Astrocyte of the spinal cord (primary cell): ENCODE data around the gene POT1.

Source experiments
- DNase-seq: peaks from one replicate; pipeline ENCODE4 v3.0.0; 2011; ENCODE audit warnings: low read depth, low spot score
- H3K4me3 ChIP-seq: 2 replicates; pipeline ENCODE4 v1.5.1; 2011; ENCODE audit warnings: low read depth, mild to moderate bottlenecking, low read length, moderate library complexity
- in situ Hi-C: cut with HindIII; loops from 2 replicates; pipeline ENCODE4 v1.10.0; 2017; ENCODE audit warnings: low sequenced_read_pairs
- TF ChIP-seq, protein P1 (sequence below): IDR thresholded peaks from 2 replicates; pipeline ENCODE4 v1.5.1; 2012; ENCODE audit warnings: low read depth, mild to moderate bottlenecking, low read length, inconsistent platforms

POT1 gene

DNA sequence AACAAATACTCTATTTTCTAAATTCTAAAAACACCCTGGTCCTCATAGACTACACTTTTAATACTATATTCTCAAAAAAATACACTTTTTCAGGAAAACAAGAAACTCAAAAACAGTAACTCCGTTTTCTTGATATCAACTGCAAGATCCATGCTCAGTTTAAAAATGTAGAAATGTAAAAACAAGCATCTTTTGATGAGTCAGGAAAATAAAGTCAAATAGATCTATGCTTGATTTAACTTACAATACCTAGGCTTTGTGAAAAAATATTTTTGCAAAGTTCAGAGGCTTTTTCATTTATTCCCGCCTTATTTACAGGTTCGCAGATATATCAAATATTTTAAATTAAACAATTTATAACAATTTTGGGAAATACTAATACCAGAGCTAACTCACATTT is 33.6 kb downstream of the POT1 start:
- no peak for DNase-seq
- TF ChIP-seq, protein P1, sequence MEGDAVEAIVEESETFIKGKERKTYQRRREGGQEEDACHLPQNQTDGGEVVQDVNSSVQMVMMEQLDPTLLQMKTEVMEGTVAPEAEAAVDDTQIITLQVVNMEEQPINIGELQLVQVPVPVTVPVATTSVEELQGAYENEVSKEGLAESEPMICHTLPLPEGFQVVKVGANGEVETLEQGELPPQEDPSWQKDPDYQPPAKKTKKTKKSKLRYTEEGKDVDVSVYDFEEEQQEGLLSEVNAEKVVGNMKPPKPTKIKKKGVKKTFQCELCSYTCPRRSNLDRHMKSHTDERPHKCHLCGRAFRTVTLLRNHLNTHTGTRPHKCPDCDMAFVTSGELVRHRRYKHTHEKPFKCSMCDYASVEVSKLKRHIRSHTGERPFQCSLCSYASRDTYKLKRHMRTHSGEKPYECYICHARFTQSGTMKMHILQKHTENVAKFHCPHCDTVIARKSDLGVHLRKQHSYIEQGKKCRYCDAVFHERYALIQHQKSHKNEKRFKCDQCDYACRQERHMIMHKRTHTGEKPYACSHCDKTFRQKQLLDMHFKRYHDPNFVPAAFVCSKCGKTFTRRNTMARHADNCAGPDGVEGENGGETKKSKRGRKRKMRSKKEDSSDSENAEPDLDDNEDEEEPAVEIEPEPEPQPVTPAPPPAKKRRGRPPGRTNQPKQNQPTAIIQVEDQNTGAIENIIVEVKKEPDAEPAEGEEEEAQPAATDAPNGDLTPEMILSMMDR, result no peak
- in situ Hi-C loops, result no loop called here
- H3K4me3 ChIP-seq, result no peak overlapping the region

DNA sequence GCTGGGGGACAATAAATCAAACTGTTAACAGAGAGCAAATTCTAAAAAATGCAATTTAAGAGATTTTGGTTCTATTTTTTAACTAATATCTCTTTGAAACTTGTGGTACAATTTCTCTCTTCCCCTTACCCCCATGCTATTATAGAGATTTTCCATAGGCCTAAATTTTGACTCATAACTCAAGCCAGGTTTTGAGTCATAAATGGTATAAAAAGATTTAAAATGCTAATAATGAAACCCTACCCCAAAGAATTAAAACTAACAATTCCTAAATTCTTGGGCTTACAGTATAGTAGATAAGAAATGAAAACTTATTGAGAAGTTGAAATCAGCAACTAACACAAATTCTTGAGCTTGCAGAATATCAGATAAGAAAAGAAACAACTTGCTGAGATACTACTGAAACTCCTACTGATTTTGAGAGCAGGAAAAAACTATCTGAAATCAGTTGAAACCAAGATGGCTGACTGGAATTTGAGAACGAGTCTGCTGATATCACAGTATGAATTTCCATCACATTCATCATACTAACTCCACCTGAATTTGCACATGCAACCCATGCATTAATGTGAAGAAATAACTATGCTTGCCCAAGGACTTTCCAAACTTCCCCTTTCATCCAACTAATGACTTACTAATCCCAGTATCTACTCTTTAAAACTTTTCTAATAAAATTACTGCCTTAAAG is 36.3 kb downstream of the POT1 start:
- no peak overlapping the region for H3K4me3 ChIP-seq
- TF ChIP-seq, protein P1, result no peak
- DNase-seq, result no peak
- in situ Hi-C loops, result no loop called here

DNA sequence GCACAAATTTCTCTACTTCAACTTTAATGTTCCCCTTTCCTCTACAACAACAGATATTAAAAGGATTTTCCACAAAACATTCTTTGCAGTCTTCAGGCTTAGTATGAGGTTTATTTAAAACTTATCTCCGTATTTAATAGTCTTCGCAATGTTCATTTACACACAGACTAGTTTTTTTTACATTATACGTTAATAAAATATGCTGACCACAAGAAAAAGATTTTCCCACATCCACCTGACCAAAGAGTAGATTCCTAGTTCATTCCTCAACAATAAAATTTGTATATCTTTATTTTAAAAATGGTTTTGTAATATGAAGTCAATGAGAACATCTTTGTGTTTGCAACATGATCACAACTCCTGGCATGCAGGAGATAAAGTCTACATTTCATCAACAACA is 42.4 kb downstream of the POT1 start:
- in situ Hi-C loops, result no loop called here

DNA sequence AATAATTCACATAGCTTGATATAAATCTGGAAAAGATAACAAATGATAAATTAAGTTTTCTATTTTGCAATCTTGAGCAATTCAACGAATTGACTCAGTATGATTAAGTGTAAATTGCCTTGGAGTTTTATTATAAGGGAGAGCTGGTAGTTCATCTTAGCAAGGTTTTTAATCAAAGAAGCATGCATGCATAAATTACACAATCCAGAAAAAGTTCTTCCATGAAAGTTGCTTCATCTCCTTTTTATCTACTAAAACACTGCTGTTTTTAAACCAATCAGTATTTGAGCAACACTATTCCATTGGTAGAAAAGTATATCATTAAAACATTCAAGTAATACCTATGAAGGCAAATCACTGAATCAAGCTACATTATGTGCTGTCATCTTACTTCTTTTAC is 47.6 kb downstream of the POT1 start:
- no peak overlapping the region for H3K4me3 ChIP-seq
- TF ChIP-seq, protein P1, result no peak
- no peak for DNase-seq
- in situ Hi-C loops, result no loop called here

More for the DNA sequence above, 42.4 kb downstream of the POT1 start:
- H3K4me3 ChIP-seq, result no peak overlapping the region
- no peak for DNase-seq
- TF ChIP-seq, protein P1, result no peak

DNA sequence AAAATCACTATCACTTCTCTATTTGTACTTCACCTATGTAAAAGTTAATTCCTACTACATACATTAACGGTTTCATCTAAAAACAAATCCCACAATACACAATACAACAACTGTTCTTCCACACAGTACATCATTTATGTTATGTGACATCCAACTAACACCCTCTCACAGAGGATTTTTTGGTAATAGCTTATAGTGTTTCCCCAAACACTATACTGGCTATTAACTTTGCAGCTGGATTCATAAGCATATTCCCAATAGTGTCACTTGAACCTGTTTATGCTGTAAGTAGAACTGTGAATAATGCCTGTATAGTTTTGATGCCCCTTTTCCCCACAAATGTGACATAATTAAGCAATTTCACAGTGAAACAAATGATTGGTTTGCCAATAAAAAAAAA is 49.9 kb downstream of the POT1 start:
- in situ Hi-C loops, result no loop called here
- no peak overlapping the region for H3K4me3 ChIP-seq
- DNase-seq, result no peak
- TF ChIP-seq, protein P1, result no peak

DNA sequence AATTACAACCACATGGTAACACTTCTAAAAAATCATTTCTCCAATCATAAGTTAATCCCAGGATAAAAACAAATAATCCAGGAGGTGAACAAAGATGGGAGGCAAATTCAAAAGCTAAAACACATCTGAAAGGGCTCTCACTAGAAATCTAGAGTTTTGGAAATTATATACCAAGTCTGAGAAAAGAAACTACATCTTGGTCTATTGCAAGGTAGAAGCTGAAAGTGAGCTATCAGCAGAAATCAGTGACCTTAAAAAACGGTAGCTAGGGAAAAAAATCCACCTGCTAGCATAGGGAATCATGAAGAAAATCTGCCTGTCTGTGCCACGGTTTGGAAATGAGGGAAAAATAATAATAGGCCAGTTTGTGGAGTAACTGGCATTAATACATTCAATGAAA is 50.5 kb downstream of the POT1 start:
- in situ Hi-C loops, result no loop called here
- H3K4me3 ChIP-seq, result no peak overlapping the region
- TF ChIP-seq, protein P1, result no peak
- no peak for DNase-seq
